ENCODE results near the gene ACTL6B. TPM values are rescaled to one million over a fixed set of nuclear protein-coding genes. Genes with fewer than 3 reads are reported as not detected.

ACTL6B gene
- total and polyA plus RNA-seq, 2 of the 13 experiments (the other 11 are each of a cell fraction or from before 2014, with no cell fraction given): not detected

DNA sequence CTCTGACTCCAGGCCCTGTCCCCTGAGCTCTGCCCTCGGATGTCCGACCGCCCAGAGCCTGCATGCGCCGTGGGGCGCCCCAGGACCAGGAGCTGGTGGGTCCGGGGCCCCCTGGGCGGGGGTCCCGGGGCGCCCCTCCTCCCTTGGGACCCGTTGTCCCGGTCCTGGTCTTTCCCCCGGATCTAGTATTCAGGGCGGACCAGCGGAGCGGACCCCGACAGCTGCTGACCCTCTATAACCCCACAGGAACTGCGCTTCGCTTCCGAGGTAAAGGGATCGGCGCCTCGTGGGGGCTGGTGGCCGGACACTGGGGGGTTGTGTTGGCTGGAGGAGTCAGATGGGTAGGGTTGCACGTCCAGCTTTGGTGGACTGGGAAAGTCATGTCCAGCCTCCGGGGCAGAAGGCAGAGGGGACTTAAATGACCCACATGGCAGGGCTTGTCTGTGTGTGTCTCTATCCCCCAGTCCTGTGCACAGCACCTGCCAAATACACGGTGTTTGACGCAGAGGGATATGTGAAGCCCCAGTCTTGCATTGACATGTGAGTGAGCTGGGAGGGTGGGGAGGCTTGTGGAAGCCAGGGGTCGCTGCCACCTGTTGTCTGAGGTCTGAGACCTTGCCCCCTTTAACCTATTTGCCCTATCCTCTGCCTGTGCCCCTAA lies 43.4 kb downstream of the ACTL6B start (continued):
- TF ChIP-seq, protein P1, sequence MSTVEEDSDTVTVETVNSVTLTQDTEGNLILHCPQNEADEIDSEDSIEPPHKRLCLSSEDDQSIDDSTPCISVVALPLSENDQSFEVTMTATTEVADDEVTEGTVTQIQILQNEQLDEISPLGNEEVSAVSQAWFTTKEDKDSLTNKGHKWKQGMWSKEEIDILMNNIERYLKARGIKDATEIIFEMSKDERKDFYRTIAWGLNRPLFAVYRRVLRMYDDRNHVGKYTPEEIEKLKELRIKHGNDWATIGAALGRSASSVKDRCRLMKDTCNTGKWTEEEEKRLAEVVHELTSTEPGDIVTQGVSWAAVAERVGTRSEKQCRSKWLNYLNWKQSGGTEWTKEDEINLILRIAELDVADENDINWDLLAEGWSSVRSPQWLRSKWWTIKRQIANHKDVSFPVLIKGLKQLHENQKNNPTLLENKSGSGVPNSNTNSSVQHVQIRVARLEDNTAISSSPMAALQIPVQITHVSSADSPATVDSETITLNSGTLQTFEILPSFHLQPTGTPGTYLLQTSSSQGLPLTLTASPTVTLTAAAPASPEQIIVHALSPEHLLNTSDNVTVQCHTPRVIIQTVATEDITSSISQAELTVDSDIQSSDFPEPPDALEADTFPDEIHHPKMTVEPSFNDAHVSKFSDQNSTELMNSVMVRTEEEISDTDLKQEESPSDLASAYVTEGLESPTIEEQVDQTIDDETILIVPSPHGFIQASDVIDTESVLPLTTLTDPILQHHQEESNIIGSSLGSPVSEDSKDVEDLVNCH (CRISPR knock-in tag; IDR thresholded peaks at IDR 0.05): no peak
- TF ChIP-seq ZNF350 (CRISPR knock-in tag; IDR thresholded peaks at IDR 0.05; ENCODE audit: borderline replicate concordance, low read depth) (no peak), ZNF549 (CRISPR knock-in tag; IDR thresholded peaks at IDR 0.05) (no peak), HDAC2 (CRISPR knock-in tag; IDR thresholded peaks at IDR 0.05) (no peak), GPN1 (CRISPR knock-in tag; IDR thresholded peaks at IDR 0.05; ENCODE audit: borderline replicate concordance) (no peak), ZNF160 (CRISPR knock-in tag; IDR thresholded peaks at IDR 0.05) (no peak), GTF2F1 (IDR thresholded peaks at IDR 0.05; ENCODE audit: low read length) (no peak), TEAD3 (CRISPR knock-in tag; optimal IDR thresholded peaks at IDR 0.05; ENCODE audit: borderline replicate concordance) (peak; percentile 10), ERF (CRISPR knock-in tag; IDR thresholded peaks at IDR 0.05) (no peak), ZNF670 (CRISPR knock-in tag; IDR thresholded peaks at IDR 0.05; ENCODE audit: borderline replicate concordance) (no peak; the same call in 1 of the 2 replicates), ZNF652 (CRISPR knock-in tag; IDR thresholded peaks at IDR 0.05; ENCODE audit: borderline replicate concordance, low read depth) (no peak), PCBP2 (optimal IDR thresholded peaks at IDR 0.05; ENCODE audit: low read depth, low read length, poor library complexity, severe bottlenecking) (no peak), RBM22 (optimal IDR thresholded peaks at IDR 0.05; ENCODE audit: low read length) (no peak), ETV6 (CRISPR knock-in tag; conservative IDR thresholded peaks at IDR 0.05) (no peak), STAG1 (CRISPR knock-in tag; IDR thresholded peaks at IDR 0.05) (peak; percentile 58), U2AF2 (IDR thresholded peaks at IDR 0.05; ENCODE audit: low read depth, low read length) (no peak), ZNF619 (CRISPR knock-in tag; IDR thresholded peaks at IDR 0.05) (no peak), ZNF546 (CRISPR knock-in tag; conservative IDR thresholded peaks at IDR 0.05) (no peak), ZNF468 (CRISPR knock-in tag; IDR thresholded peaks at IDR 0.05) (no peak), CBX1 (IDR thresholded peaks at IDR 0.05; ENCODE audit: low read depth) (no peak), ZMYM3 (CRISPR knock-in tag; IDR thresholded peaks at IDR 0.05) (no peak), EHMT2 (IDR thresholded peaks at IDR 0.05; ENCODE audit: borderline replicate concordance, low read depth, low read length) (no peak), ZNF777 (CRISPR knock-in tag; IDR thresholded peaks at IDR 0.05) (peak; percentile 74), ZSCAN9 (CRISPR knock-in tag; IDR thresholded peaks at IDR 0.05; ENCODE audit: borderline replicate concordance) (no peak), ZNF550 (CRISPR knock-in tag; IDR thresholded peaks at IDR 0.05; ENCODE audit: borderline replicate concordance) (no peak), ZBTB21 (CRISPR knock-in tag; IDR thresholded peaks at IDR 0.05) (no peak)
- TF ChIP-seq, protein P2, sequence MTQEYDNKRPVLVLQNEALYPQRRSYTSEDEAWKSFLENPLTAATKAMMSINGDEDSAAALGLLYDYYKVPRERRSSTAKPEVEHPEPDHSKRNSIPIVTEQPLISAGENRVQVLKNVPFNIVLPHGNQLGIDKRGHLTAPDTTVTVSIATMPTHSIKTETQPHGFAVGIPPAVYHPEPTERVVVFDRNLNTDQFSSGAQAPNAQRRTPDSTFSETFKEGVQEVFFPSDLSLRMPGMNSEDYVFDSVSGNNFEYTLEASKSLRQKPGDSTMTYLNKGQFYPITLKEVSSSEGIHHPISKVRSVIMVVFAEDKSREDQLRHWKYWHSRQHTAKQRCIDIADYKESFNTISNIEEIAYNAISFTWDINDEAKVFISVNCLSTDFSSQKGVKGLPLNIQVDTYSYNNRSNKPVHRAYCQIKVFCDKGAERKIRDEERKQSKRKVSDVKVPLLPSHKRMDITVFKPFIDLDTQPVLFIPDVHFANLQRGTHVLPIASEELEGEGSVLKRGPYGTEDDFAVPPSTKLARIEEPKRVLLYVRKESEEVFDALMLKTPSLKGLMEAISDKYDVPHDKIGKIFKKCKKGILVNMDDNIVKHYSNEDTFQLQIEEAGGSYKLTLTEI (CRISPR knock-in tag; conservative IDR thresholded peaks at IDR 0.05): no peak
- TF ChIP-seq, protein P3, sequence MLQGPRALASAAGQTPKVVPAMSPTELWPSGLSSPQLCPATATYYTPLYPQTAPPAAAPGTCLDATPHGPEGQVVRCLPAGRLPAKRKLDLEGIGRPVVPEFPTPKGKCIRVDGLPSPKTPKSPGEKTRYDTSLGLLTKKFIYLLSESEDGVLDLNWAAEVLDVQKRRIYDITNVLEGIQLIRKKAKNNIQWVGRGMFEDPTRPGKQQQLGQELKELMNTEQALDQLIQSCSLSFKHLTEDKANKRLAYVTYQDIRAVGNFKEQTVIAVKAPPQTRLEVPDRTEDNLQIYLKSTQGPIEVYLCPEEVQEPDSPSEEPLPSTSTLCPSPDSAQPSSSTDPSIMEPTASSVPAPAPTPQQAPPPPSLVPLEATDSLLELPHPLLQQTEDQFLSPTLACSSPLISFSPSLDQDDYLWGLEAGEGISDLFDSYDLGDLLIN (CRISPR knock-in tag; IDR thresholded peaks at IDR 0.05; ENCODE audit: borderline replicate concordance): no peak
